ENCODE measurements around the gene UPF2. TPM values are rescaled to one million over a fixed set of nuclear protein-coding genes. Genes with fewer than 3 reads are reported as not detected.

Gene UPF2, protein sequence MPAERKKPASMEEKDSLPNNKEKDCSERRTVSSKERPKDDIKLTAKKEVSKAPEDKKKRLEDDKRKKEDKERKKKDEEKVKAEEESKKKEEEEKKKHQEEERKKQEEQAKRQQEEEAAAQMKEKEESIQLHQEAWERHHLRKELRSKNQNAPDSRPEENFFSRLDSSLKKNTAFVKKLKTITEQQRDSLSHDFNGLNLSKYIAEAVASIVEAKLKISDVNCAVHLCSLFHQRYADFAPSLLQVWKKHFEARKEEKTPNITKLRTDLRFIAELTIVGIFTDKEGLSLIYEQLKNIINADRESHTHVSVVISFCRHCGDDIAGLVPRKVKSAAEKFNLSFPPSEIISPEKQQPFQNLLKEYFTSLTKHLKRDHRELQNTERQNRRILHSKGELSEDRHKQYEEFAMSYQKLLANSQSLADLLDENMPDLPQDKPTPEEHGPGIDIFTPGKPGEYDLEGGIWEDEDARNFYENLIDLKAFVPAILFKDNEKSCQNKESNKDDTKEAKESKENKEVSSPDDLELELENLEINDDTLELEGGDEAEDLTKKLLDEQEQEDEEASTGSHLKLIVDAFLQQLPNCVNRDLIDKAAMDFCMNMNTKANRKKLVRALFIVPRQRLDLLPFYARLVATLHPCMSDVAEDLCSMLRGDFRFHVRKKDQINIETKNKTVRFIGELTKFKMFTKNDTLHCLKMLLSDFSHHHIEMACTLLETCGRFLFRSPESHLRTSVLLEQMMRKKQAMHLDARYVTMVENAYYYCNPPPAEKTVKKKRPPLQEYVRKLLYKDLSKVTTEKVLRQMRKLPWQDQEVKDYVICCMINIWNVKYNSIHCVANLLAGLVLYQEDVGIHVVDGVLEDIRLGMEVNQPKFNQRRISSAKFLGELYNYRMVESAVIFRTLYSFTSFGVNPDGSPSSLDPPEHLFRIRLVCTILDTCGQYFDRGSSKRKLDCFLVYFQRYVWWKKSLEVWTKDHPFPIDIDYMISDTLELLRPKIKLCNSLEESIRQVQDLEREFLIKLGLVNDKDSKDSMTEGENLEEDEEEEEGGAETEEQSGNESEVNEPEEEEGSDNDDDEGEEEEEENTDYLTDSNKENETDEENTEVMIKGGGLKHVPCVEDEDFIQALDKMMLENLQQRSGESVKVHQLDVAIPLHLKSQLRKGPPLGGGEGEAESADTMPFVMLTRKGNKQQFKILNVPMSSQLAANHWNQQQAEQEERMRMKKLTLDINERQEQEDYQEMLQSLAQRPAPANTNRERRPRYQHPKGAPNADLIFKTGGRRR
- total RNA-seq, result 4.8 and 7.2 TPM in 2 replicates

DNA sequence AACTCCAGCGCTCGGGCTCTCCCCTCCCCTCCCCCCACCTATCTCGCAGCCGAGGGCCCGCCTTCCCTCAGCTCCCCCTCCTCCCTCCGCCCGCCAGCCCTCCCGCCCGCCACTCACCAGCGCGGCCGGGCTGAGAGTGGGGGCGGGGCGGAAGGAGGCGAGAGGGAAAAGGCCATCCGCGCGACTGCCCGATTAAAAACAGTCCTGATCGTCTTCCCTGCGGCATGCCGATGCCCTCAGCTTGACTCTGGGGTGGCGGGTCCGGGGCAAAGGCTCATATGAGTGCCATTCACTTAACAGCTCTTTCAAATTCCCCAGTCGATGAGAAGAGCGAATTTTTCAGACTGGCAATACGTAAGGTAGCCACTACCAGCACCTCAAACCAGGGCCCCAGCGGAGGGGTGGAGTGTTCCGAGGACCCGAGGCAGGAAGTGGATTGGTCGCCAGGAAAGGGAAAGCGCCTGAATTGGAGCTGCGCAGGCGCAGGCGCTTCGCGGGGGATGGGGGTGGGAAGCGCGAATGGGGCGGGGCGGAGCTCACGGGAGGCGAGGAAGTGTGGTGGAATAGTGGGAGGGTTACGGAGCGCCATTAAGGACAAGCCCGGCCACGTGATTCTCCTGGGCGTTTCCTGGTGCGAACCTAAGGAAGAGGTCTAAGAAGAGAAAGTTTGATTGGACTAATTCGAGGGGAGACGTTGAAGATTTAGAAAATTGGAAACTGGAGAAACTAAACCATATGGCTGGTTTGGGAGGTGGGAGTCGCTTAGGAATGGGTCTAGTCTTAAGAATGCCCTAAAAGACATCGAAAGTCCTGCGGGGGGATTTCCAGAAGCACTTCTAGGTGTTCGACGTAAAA, at the start of gene UPF2:
UPF2 (minus strand) TSS at position 13 of the 855 bp plus-strand sequence. CDS start 7,386 bp downstream, outside the sequence.

DNA sequence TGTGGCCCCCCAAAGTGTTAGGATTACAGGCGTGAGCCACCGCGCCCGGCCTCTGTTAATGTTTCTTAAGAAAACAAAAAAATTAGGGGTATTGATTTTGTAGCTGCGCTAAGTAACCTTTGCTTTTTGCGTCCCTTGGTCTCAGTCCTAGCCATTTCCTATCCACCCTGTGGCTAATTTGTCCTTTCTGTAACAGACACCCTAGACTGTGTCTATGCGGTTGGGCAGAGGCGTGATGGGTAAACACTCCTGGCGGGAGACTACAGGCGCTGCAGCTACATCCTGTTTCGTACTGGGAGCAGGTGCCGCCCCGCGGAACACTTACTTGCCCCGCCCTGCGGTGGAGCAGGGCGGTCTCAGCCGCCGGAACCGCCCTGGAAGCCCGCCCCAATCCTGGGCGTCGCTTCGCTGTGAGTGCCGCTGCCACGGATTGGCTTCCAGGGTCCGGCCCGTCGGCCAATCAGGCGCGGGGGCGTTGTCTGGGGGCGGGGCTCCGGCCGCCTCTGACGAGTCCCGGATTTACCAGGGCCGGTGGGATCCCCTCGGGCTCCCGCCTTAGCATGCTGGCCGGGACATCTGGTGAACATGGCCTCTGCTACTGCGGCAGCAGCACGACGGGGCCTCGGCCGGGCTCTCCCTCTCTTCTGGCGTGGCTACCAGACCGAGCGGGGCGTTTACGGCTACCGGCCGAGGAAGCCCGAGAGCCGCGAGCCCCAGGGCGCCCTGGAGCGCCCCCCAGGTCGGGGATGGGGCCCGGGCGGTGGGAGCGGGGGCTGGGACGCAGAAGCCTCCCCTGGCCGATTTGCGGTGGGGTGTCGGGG, 26.1 kb upstream of the UPF2 start, which contains the start of gene DHTKD1:
DHTKD1 (plus strand) TSS at position 506 of the 821 bp plus-strand sequence; CDS start at position 586, 80 bp downstream.

Other genes with a start within 250 kb of the UPF2 start
- gene PROSER2, start 219.5 kb downstream of the UPF2 start, total RNA-seq, result 35.5 and 86.5 TPM in 2 replicates
- 25.1 and 25.9 TPM in 2 replicates for gene DHTKD1, start 26.1 kb upstream of the UPF2 start, total RNA-seq
- gene SEC61A2, start 86.9 kb upstream of the UPF2 start, total RNA-seq, result 6.4 and 13.6 TPM in 2 replicates
- gene NUDT5, start 153.1 kb upstream of the UPF2 start, total RNA-seq, result 50.7 and 66.8 TPM in 2 replicates
- 73.0 and 128 TPM in 2 replicates for gene CDC123, start 153.4 kb upstream of the UPF2 start, total RNA-seq